Activated T-helper 2 cell treated with anti-CD3 and anti-CD28 coated beads, Interferon-gamma antibody, Interleukin-2, Interleukin-4, amounts not matched to agents 10 μg/mL and 5 μg/mL and 100 μg/mL, durations not matched to agents 14 hours and 24 hours and 36 hours (primary cell): ENCODE data around the gene CRHBP. TPM values are rescaled to one million over a fixed set of nuclear protein-coding genes. Genes with fewer than 3 reads are reported as not detected.
"Not testable (repeated sequence)": the region's sequence is repeated elsewhere in the genome, so short reads cannot be mapped to it uniquely, and the experiment has no call there.

Experiments used
- DNase-seq: peaks from one replicate; pipeline ENCODE4 v3.0.0; 2021; ENCODE audit warnings: low spot score
- H3K27ac Mint-ChIP-seq: one replicate; pipeline ENCODE4 v1.8.0; 2021; ENCODE audit warnings: mixed read lengths
- H3K27me3 Mint-ChIP-seq: one replicate; pipeline ENCODE4 v1.8.0; 2021; ENCODE audit warnings: low read depth, mixed read lengths
- H3K36me3 Mint-ChIP-seq: one replicate; pipeline ENCODE4 v1.8.0; 2021; ENCODE audit warnings: low read depth, mixed read lengths
- H3K4me1 Mint-ChIP-seq: one replicate; pipeline ENCODE4 v1.8.0; 2021; ENCODE audit warnings: low read depth, mixed read lengths
- H3K4me3 Mint-ChIP-seq: one replicate; pipeline ENCODE4 v1.8.0; 2021; ENCODE audit warnings: low read depth, mild to moderate bottlenecking, moderate library complexity, mixed read lengths
- H3K9me3 Mint-ChIP-seq: one replicate; pipeline ENCODE4 v1.8.0; 2021; ENCODE audit warnings: mixed read lengths
- intact Hi-C: fragments of 100-400 bp; cut with micrococcal nuclease; formaldehyde crosslinking; loops from one replicate; pipeline ENCODE4 v1.15.1; 2023
- total RNA-seq: library from RNA; stranded (reverse); gene quantifications from 2 replicates; pipeline ENCODE4 v1.2.3, GENCODE V29; 2022

CRHBP gene
- total RNA-seq, 1 donor from 2014 or later, result 0.09 TPM

DNA sequence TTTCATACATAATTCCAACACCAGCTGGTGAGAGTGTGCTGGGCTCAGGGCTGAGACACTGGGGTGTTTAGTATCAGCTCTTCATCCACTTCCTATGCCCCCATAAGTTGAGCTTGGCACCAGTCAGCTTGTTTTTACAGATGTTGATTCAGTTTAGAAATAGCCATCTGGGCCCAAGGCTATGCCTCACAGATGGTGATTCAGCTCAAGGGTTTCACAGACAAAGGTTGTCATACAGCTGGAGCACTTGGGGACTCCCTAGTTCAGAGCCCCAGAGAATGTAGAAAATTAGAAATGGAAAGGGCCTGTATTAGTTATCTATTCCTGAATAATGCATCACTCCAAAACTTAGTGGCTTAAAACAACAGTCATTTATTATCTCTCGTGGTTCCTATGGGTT, 10.3 kb upstream of the CRHBP start:
- Mint-ChIP-seq H3K4me3 (no peak overlapping the region), H3K36me3 (no peaks in the 10 kb centered on the region), H3K27me3 (peaks cover 33% of the 10 kb centered on the region), H3K9me3 (no peaks in the 10 kb centered on the region), H3K27ac (no peak overlapping the region), H3K4me1 (peaks cover 4% of the 10 kb centered on the region)
- intact Hi-C loops, result no loop called here
- no peak for DNase-seq

DNA sequence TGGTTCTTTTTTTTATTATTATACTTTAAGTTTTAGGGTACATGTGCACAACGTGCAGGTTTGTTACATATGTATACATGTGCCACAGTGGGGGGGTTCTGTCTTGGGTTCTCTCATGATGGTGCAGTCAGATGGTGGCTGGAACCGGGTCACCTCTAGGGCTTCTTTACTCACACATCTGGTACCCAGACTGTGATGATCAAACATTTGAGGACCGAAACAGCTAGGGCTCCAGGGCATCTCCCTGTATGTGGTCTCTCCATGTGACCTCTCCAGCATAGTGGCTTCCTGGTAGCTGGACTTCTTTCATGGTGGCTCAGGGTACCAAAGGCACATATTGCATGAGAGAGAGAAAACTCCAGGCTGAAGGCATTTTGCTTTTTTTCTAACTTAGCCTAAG, 9.8 kb upstream of the CRHBP start:
- Mint-ChIP-seq H3K27ac (no peak overlapping the region), H3K4me1 (peaks cover 3% of the 10 kb centered on the region), H3K36me3 (no peaks in the 10 kb centered on the region), H3K9me3 (no peaks in the 10 kb centered on the region), H3K27me3 (peaks cover 34% of the 10 kb centered on the region), H3K4me3 (no peak overlapping the region)
- intact Hi-C loops, result no loop called here
- DNase-seq, result no peak

DNA sequence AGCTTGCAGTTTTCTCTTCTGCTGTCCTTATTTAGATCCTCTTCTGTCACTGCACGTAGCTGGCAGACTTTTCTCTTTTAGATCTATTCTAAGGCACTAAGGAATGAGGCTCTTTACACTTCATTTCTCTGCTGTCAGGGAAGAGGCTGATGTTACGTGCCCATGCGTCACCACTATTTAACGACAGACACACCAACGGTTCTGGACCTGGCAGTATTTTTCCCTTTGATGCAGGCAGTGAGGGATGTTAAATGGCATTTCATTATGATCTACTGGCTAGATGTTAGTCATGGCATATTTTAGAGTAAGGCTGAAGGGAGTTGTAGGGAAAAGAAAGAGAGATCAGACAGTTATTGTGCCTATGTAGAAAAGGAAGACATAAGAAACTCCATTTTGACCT, 8.2 kb upstream of the CRHBP start:
- Mint-ChIP-seq H3K27me3 (peaks cover 36% of the 10 kb centered on the region), H3K4me3 (no peak overlapping the region), H3K36me3 (no peaks in the 10 kb centered on the region), H3K9me3 (no peaks in the 10 kb centered on the region), H3K27ac (no peak overlapping the region), H3K4me1 (no peaks in the 10 kb centered on the region)
- DNase-seq, result no peak
- intact Hi-C loops, result no loop called here

GRCh38 chr5:76945238-76945637, 7.6 kb upstream of the CRHBP start:
- intact Hi-C loops, H3K27ac Mint-ChIP-seq, H3K36me3 Mint-ChIP-seq, DNase-seq, H3K4me3 Mint-ChIP-seq, H3K4me1 Mint-ChIP-seq, H3K9me3 Mint-ChIP-seq: not testable (repeated sequence)
- H3K27me3 Mint-ChIP-seq, result peaks cover 40% of the 10 kb centered on the region

GRCh38 chr5:76946090-76946489, 6.8 kb upstream of the CRHBP start:
- no peak overlapping the region for H3K4me3 Mint-ChIP-seq
- H3K27me3 Mint-ChIP-seq, result peaks cover 44% of the 10 kb centered on the region
- H3K27ac Mint-ChIP-seq, result no peak overlapping the region
- H3K9me3 Mint-ChIP-seq, result no peaks in the 10 kb centered on the region
- no peak for DNase-seq
- intact Hi-C loops, result no loop called here
- H3K4me1 Mint-ChIP-seq, result no peaks in the 10 kb centered on the region
- H3K36me3 Mint-ChIP-seq, result no peaks in the 10 kb centered on the region

DNA sequence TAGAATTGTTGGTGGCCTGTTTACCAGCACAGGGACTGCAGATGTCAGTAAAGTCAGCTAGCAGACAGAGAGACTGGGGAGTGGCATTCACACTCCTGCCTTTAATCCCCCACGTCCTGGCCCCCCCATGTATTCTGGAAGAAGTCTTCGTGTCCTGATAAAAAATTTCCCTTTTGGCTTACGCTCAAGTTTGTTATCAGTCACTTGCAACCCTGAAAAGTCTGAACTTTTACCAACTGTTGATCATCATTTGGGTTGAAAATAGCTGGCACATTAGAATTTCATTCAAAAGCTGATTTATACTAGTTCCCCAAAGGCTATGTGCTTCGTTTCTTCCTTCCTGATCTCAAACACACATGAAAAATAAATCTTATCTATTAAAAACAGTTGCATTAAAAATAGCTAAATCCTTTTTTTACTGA, 5.8 kb upstream of the CRHBP start:
- no peaks in the 10 kb centered on the region for H3K4me1 Mint-ChIP-seq
- H3K27ac Mint-ChIP-seq, result no peak overlapping the region
- H3K4me3 Mint-ChIP-seq, result no peak overlapping the region
- H3K9me3 Mint-ChIP-seq, result no peaks in the 10 kb centered on the region
- no peak for DNase-seq
- no peaks in the 10 kb centered on the region for H3K36me3 Mint-ChIP-seq
- intact Hi-C loops, result no loop called here
- H3K27me3 Mint-ChIP-seq, result peaks cover 53% of the 10 kb centered on the region

DNA sequence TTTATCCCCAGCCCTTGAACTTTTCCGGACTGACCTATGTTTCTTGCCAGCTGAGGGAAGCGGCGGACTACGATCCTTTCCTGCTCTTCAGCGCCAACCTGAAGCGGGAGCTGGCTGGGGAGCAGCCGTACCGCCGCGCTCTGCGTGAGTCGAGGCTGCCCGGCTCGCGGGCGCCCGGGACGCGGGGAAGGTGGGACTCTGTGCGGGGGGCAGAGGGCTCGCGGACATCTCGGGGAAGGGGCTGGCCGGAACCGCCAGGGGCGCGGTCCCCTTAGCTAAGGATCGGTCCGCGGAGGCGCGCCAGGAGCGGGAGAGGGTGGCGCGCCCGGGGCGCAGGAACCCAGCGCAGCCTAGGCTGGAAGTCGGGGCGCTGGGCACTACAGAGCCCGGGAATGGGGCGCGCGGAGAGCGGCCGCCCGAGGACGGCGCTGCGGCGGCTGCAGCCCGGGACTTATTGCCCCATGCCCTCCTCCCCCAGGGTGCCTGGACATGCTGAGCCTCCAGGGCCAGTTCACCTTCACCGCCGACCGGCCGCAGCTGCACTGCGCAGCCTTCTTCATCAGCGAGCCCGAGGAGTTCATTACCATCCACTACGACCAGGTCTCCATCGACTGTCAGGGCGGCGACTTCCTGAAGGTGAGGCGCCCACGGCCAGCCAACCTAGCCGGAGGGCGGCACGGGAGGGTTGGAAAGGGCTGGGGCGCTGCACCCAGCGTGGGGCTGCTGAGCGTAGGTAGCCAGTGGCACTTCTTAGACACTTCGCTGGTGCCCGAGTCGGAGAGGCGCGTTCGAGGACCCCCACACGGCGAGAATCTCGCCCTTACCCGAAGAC, 922 bp downstream of the CRHBP start:
- intact Hi-C loops, result loop anchor here (10.0 kb wide), 1 partner anchor 681 kb away; the partner anchor contains the start of gene OTP
- Mint-ChIP-seq H3K36me3 (no peaks in the 10 kb centered on the region), H3K27me3 (peaks cover 61% of the 10 kb centered on the region), H3K9me3 (no peaks in the 10 kb centered on the region), H3K27ac (no peak overlapping the region), H3K4me3 (no peak overlapping the region), H3K4me1 (peaks cover 2% of the 10 kb centered on the region)
- no peak for DNase-seq

- Mint-ChIP-seq H3K9me3 (no peaks in the 10 kb centered on the region), H3K4me1 (peaks cover 8% of the 10 kb centered on the region), H3K4me3 (no peak overlapping the region), H3K36me3 (no peaks in the 10 kb centered on the region), H3K27ac (no peak overlapping the region), H3K27me3 (peaks cover 63% of the 10 kb centered on the region)
- DNase-seq, result no peak
- intact Hi-C loops, result loop anchor here (10.0 kb wide), 1 partner anchor 680 kb away; the partner anchor contains the start of gene OTP
Observed at GRCh38 chr5:76954383-76954763, 1.5 kb downstream of the CRHBP start.

DNA sequence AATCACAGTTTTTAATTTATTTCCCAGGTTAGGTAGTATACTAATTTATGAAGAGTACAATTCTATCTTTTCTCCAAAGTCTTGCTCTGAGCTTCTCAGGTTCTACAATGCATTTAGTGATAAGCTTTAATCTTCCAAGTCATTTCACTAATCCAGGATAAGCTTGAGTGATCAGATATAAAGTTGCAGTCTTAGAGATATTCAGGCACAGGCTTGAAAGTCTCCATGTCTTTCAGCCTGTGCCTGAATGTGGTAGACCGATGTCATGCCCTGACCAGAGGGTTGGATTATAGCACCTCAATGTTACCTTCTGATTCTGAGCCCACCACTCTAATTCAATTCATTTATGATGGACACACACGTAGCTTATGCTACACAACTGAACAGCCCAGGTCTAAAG, 3.2 kb downstream of the CRHBP start:
- Mint-ChIP-seq H3K36me3 (no peaks in the 10 kb centered on the region), H3K27ac (no peak overlapping the region), H3K4me1 (peaks cover 17% of the 10 kb centered on the region), H3K4me3 (no peak overlapping the region), H3K27me3 (peaks cover 53% of the 10 kb centered on the region), H3K9me3 (no peaks in the 10 kb centered on the region)
- intact Hi-C loops, result loop anchor here (10.0 kb wide), 1 partner anchor 679 kb away; the partner anchor contains the start of gene OTP
- DNase-seq, result no peak

GRCh38 chr5:76958991-76959767, 6.3 kb downstream of the CRHBP start:
- H3K27me3 Mint-ChIP-seq, result peaks cover 47% of the 10 kb centered on the region
- H3K4me1 Mint-ChIP-seq, result peaks cover 18% of the 10 kb centered on the region
- no peaks in the 10 kb centered on the region for H3K36me3 Mint-ChIP-seq
- no peak overlapping the region for H3K4me3 Mint-ChIP-seq
- no peak for DNase-seq
- intact Hi-C loops, result loop anchor here (10.0 kb wide), 1 partner anchor 676 kb away; the partner anchor contains the start of gene OTP
- no peaks in the 10 kb centered on the region for H3K9me3 Mint-ChIP-seq
- H3K27ac Mint-ChIP-seq, result no peak overlapping the region

DNA sequence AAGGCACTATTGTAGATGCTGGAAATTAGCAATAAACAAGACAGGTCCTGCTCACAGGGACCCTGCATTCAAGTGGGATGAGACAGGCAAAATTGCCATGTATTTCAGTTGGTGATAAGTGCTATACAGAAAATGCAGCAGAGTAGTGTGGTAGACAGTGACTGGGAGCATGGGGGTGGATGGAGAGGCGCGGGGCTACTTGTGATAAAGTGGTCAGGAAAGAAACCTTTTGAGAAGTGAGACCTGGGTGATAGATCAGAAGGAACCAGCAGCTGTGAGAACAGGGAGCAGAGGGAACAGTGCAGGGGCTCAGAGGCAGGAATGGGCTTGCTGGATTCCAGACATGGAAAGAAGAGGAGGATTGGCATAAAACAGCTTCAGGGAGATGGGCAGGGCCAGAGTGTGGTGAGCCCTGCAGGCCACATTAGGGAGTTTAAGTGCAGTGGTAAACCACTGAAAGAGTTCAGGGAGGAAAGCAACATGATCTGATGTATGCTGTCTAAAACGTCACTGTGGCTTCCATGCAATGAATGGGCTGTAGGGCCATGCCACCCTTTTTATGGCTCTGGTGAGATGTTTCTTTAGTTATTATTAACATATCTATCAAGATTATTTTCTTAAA, 7.3 kb downstream of the CRHBP start:
- Mint-ChIP-seq H3K27ac (peak overlapping the region; percentile 0), H3K36me3 (no peaks in the 10 kb centered on the region), H3K4me1 (peaks cover 18% of the 10 kb centered on the region), H3K27me3 (peaks cover 42% of the 10 kb centered on the region), H3K4me3 (no peak overlapping the region), H3K9me3 (no peaks in the 10 kb centered on the region)
- peak; percentile 18 for DNase-seq
- intact Hi-C loops, result no loop called here

DNA sequence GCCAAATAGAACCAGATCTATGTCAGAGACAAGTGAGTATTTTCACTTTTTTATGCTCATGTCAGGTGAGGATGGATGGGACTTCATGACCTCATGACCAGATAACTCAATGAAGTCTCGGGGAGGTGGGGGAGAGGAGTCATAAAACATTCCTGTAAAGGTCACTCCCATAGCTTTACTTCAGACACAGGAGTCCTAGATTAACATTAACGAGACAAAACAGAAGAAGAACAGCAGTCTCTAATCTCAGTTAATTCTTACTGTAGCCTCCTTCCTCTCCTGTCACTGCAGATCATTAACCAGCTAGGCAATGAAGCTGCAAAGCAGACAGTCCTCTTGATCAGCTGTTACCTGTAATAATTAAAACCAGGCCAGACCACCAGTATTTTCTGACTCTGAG, 11.2 kb downstream of the CRHBP start:
- Mint-ChIP-seq H3K9me3 (no peaks in the 10 kb centered on the region), H3K4me1 (peaks cover 14% of the 10 kb centered on the region), H3K4me3 (no peak overlapping the region), H3K27me3 (peaks cover 35% of the 10 kb centered on the region), H3K27ac (no peak overlapping the region), H3K36me3 (no peaks in the 10 kb centered on the region)
- intact Hi-C loops, result no loop called here
- no peak for DNase-seq

DNA sequence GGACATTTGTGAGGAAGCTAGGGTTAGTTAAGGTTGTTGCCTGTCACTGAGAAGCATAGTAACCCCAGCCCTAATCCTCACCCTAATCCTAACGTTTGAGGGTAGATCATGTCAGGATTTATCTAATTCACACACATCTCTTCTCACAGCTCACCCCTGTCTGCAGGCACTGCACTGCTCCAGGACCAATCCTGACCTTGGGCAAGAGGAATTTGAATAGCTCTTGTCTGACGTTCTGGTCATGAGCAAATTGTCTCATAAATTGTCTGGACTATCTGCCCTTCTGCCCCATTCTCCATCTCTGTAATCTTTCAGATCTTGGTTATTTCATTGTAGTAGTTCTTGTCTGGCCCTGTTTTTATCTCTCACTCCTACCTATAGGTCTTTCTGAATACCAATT, 18.7 kb downstream of the CRHBP start:
- intact Hi-C loops, result no loop called here
- Mint-ChIP-seq H3K4me1 (no peaks in the 10 kb centered on the region), H3K27me3 (peaks cover 35% of the 10 kb centered on the region), H3K27ac (no peak overlapping the region), H3K36me3 (no peaks in the 10 kb centered on the region), H3K4me3 (no peak overlapping the region), H3K9me3 (no peaks in the 10 kb centered on the region)
- no peak for DNase-seq
